MM.1S (cell line): Measurements from ENCODE around the gene TCF19.
"Not testable (repeated sequence)": the region's sequence is repeated elsewhere in the genome, so short reads cannot be mapped to it uniquely, and the experiment has no call there.

Experiments used
- DNase-seq: peaks from one replicate; pipeline ENCODE4 v3.0.0-alpha.2; 2015
- H2AFZ ChIP-seq: fragments of 300-600 bp; sonication (generic); 2 replicates; pipeline ENCODE4 v1.6.0; 2016; ENCODE audit warnings: antibody characterized with exemption, low read length
- H3F3A ChIP-seq: fragments of 300-600 bp; sonication (generic); 2 replicates; pipeline ENCODE4 v1.6.1; 2016; ENCODE audit warnings: mild to moderate bottlenecking, antibody characterized with exemption, low read length, moderate library complexity, mixed read lengths; ENCODE audit not compliant: insufficient read depth
- H3K27ac ChIP-seq: fragments of 300-600 bp; sonication (generic); 2 replicates; pipeline ENCODE4 v1.5.1; 2016; ENCODE audit warnings: mild to moderate bottlenecking, low read length
- H3K27me3 ChIP-seq: fragments of 300-600 bp; sonication (generic); replicated peaks from 2 replicates; pipeline ENCODE4 v1.6.0; 2016; ENCODE audit warnings: low read length; ENCODE audit not compliant: insufficient read depth
- H3K36me3 ChIP-seq: fragments of 300-600 bp; sonication (generic); replicated peaks from 2 replicates; pipeline ENCODE4 v1.6.1; 2016; ENCODE audit warnings: mild to moderate bottlenecking, low read length, mixed read lengths; ENCODE audit not compliant: insufficient read depth
- H3K4me1 ChIP-seq: fragments of 300-600 bp; sonication (generic); 2 replicates; pipeline ENCODE4 v1.6.1; 2016; ENCODE audit warnings: low read length, mixed read lengths
- H3K4me2 ChIP-seq: fragments of 300-600 bp; sonication (generic); 2 replicates; pipeline ENCODE4 v1.6.0; 2016; ENCODE audit warnings: low read depth, low read length
- H3K4me3 ChIP-seq: fragments of 300-600 bp; sonication (generic); 2 replicates; pipeline ENCODE4 v1.5.1; 2016; ENCODE audit warnings: low read length, mixed read lengths
- H3K79me2 ChIP-seq: fragments of 300-600 bp; sonication (generic); 2 replicates; pipeline ENCODE4 v1.6.1; 2016; ENCODE audit warnings: mixed run types, low read length, mixed read lengths
- H3K9ac ChIP-seq: fragments of 300-600 bp; sonication (generic); 2 replicates; pipeline ENCODE4 v1.6.1; 2016; ENCODE audit warnings: low read length, mixed read lengths
- H3K9me2 ChIP-seq: fragments of 300-600 bp; sonication (generic); replicated peaks from 2 replicates; pipeline ENCODE4 v1.6.1; 2016; ENCODE audit warnings: mild to moderate bottlenecking, low read length, mixed read lengths; ENCODE audit not compliant: insufficient read depth
- H3K9me3 ChIP-seq: fragments of 300-600 bp; sonication (generic); replicated peaks from 2 replicates; pipeline ENCODE4 v1.6.1; 2016; ENCODE audit warnings: mild to moderate bottlenecking, low read length, mixed read lengths; ENCODE audit not compliant: insufficient read depth
- H4K20me1 ChIP-seq: fragments of 300-600 bp; sonication (generic); 2 replicates; pipeline ENCODE4 v1.6.1; 2016; ENCODE audit warnings: mild to moderate bottlenecking, low read length, moderate library complexity, mixed read lengths; ENCODE audit not compliant: insufficient read depth
- CTCF ChIP-seq: fragments of 300-600 bp; sonication (generic); IDR thresholded peaks from 2 replicates; pipeline ENCODE4 v1.5.1; 2016; ENCODE audit warnings: antibody characterized with exemption, low read length, mixed read lengths
- EZH2 ChIP-seq: fragments of 300-600 bp; sonication (generic); optimal IDR thresholded peaks from 2 replicates; pipeline ENCODE3; 2017; ENCODE audit warnings: low read depth, mild to moderate bottlenecking, antibody characterized with exemption, low read length, mixed read lengths
- EZH2phosphoT487 ChIP-seq: fragments of 300-600 bp; sonication (generic); IDR thresholded peaks from 2 replicates; pipeline ENCODE4 v1.6.1; 2018; ENCODE audit warnings: antibody characterized with exemption, low read length

TCF19 gene

GRCh38 chr6:31180500-31180899 lies 22.1 kb downstream of the TCF19 start:
- H3K4me3 ChIP-seq = peak overlapping the region; percentile 76
- no peaks in the 10 kb centered on the region for H3K4me1 ChIP-seq
- H3K9ac ChIP-seq = peak overlapping the region; percentile 52; the same call in 1 of the 2 replicates
- H3K9me2 ChIP-seq = no peaks in the 10 kb centered on the region
- no peaks in the 10 kb centered on the region for H3K27me3 ChIP-seq
- H3K4me2 ChIP-seq = peak overlapping the region; percentile 79; the same call in 1 of the 2 replicates
- DNase-seq = peak; percentile 89
- H3K36me3 ChIP-seq = no peaks in the 10 kb centered on the region
- peak overlapping the region; percentile 64 for H2AFZ ChIP-seq
- no peaks in the 10 kb centered on the region for H3K9me3 ChIP-seq
- 0 out of 2 replicates have a peak, but pooled peaks cover 4% of the 10 kb centered on the region for H3K79me2 ChIP-seq
- no peaks in the 10 kb centered on the region for H3F3A ChIP-seq
- TF ChIP-seq CTCF = no peak
- TF ChIP-seq EZH2 = no peak
- TF ChIP-seq EZH2phosphoT487 = no peak
- H3K27ac ChIP-seq = no peak overlapping the region
- H4K20me1 ChIP-seq = no peaks in the 10 kb centered on the region

- H3K36me3 ChIP-seq, H3K79me2 ChIP-seq, DNase-seq, H4K20me1 ChIP-seq, H3K27me3 ChIP-seq, H3K4me2 ChIP-seq, H3K27ac ChIP-seq, H3F3A ChIP-seq, H3K9ac ChIP-seq, H3K4me3 ChIP-seq, H2AFZ ChIP-seq, H3K9me2 ChIP-seq, H3K9me3 ChIP-seq, H3K4me1 ChIP-seq: not testable (repeated sequence)
These were observed 24.9 kb downstream of the TCF19 start for GRCh38 chr6:31183287-31183686.

GRCh38 chr6:31183859-31184258 lies 25.5 kb downstream of the TCF19 start:
- not testable (repeated sequence) for H3K4me3 ChIP-seq, H3K4me2 ChIP-seq

GRCh38 chr6:31185695-31186051 lies 27.3 kb downstream of the TCF19 start:
- not testable (repeated sequence) for H3K4me1 ChIP-seq, H3K9me3 ChIP-seq, H4K20me1 ChIP-seq, DNase-seq, H3K27me3 ChIP-seq, H3K27ac ChIP-seq, H3K9me2 ChIP-seq, H3K4me3 ChIP-seq, H3K79me2 ChIP-seq, H3F3A ChIP-seq, H3K36me3 ChIP-seq, H2AFZ ChIP-seq, H3K4me2 ChIP-seq, H3K9ac ChIP-seq

More at GRCh38 chr6:31183859-31184258, 25.5 kb downstream of the TCF19 start:
- H2AFZ ChIP-seq, H3K27ac ChIP-seq, H3K36me3 ChIP-seq, H3K9me3 ChIP-seq, DNase-seq, H3K4me1 ChIP-seq, H3F3A ChIP-seq, H4K20me1 ChIP-seq, H3K79me2 ChIP-seq, H3K27me3 ChIP-seq, H3K9ac ChIP-seq, H3K9me2 ChIP-seq: not testable (repeated sequence)

- H3K27me3 ChIP-seq = no peaks in the 10 kb centered on the region
- H3K9me3 ChIP-seq = no peaks in the 10 kb centered on the region
- H3F3A ChIP-seq = peaks cover 11% of the 10 kb centered on the region; the same call in 1 of the 2 replicates
- H3K36me3 ChIP-seq = no peaks in the 10 kb centered on the region
- H3K4me1 ChIP-seq = peaks cover 3% of the 10 kb centered on the region; the same call in 1 of the 2 replicates
- no peak for TF ChIP-seq CTCF
- H2AFZ ChIP-seq = no peak overlapping the region
- H3K4me2 ChIP-seq = no peak overlapping the region
- no peaks in the 10 kb centered on the region for H3K9me2 ChIP-seq
- no peak overlapping the region for H3K9ac ChIP-seq
- no peaks in the 10 kb centered on the region for H3K79me2 ChIP-seq
- no peak overlapping the region for H3K4me3 ChIP-seq
- DNase-seq = no peak
- no peak overlapping the region for H3K27ac ChIP-seq
- H4K20me1 ChIP-seq = no peaks in the 10 kb centered on the region
These were observed 27.8 kb downstream of the TCF19 start for GRCh38 chr6:31186052-31186734.
